Thyroid gland (tissue), 4 donors: ENCODE measurements around the gene LHB.

Source experiments
- POLR2A ChIP-seq, 2 donors: fragments of 450-650 bp; IDR thresholded peaks; one replicate each; pipeline ENCODE4 v1.6.1; 2017; ENCODE audit warnings: antibody characterized with exemption in 2 of 2, mild to moderate bottlenecking in 2 of 2, moderate library complexity in 1 of 2
- TF ChIP-seq, protein P1 (sequence below), 6 experiments: fragments of 200-600 bp in 3 of 6; fragments of 450-650 bp in 3 of 6; sonication (generic) in 3 of 6; IDR thresholded peaks; one replicate each; pipeline ENCODE4 v1.5.1; 2016 to 2019; ENCODE audit warnings: antibody characterized with exemption in 6 of 6, mild to moderate bottlenecking in 2 of 6, inconsistent platforms in 1 of 6, moderate library complexity in 1 of 6

DNA sequence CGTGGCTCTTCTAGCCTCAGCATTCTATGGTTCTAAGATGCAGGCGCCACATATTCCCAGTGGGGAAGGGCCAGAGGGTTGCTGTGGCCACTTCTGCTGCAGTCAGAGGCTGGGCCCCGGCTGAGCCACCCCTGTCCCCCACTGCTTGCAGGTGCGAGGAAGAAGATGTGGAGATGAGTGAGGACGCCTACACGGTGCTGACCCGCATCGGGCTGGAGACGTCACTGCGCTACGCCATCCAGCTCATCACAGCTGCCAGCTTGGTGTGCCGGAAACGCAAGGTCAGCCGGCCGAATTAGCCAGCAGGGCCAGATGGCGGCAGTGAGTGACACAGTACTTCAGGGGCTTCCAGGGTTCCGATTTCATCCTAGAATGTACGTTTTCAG lies 2.0 kb downstream of the LHB start:
- TF ChIP-seq, protein P1, sequence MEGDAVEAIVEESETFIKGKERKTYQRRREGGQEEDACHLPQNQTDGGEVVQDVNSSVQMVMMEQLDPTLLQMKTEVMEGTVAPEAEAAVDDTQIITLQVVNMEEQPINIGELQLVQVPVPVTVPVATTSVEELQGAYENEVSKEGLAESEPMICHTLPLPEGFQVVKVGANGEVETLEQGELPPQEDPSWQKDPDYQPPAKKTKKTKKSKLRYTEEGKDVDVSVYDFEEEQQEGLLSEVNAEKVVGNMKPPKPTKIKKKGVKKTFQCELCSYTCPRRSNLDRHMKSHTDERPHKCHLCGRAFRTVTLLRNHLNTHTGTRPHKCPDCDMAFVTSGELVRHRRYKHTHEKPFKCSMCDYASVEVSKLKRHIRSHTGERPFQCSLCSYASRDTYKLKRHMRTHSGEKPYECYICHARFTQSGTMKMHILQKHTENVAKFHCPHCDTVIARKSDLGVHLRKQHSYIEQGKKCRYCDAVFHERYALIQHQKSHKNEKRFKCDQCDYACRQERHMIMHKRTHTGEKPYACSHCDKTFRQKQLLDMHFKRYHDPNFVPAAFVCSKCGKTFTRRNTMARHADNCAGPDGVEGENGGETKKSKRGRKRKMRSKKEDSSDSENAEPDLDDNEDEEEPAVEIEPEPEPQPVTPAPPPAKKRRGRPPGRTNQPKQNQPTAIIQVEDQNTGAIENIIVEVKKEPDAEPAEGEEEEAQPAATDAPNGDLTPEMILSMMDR (IDR thresholded peaks at IDR 0.05) = no peak
- no peak for TF ChIP-seq POLR2A (IDR thresholded peaks at IDR 0.05)
